GOT3 (cell line): ENCODE data around the gene APOL1.

Source experiments
- DNase-seq: peaks from one replicate; lab custom pipeline; 2025; ENCODE audit warnings: mixed read lengths; lab: John Stamatoyannopoulos, UW

APOL1 gene

DNA sequence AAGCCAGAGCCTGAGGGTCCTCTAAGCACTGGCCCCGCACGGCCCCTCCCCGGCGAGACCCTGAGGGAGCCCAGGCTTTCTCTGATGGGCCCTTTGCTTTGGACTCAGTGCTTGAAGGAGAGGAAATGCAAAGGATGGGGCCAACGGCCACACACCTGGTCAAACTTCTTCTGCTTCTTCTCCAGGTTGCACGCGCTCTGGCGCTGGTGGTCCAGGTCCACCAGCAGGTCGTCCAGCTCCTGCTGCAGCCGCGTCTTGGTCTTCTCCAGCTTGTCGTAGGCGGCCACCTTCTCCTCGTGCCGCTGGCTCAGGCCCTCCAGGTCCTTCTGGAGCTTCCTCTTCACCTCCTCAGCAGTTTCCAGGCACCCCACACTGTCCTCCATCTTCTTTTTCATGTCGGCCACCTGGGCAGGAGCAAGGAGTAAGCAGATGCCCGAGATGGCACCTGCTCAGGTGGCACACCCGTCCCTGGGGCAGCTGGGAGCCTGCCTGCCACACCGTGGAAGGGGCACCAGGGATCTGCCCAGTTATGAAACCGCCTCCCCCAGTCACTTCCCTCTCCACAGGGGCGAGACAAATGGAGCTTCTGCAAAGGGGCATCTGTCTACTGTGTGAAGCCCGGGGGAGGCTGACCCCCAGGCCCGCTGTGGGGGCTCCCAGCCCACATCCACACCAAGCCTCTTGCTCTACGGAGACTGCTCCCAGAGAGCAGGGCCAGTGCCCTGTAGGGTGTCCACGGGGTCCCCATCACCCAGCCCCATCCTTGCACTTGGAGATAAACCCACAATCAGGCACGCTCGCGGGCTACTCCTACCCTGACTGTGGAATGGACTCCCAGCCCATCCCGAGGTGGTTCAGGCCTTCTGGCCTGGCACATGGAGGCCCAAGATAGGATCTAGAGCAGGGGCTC is 39.2 kb downstream of the APOL1 start:
- DNase-seq, result no peak

- DNase-seq, result no peak
Observed at GRCh38 chr22:36292823-36293530, 40.0 kb downstream of the APOL1 start.

- no peak for DNase-seq
Observed at GRCh38 chr22:36293606-36294292, 40.8 kb downstream of the APOL1 start.

DNA sequence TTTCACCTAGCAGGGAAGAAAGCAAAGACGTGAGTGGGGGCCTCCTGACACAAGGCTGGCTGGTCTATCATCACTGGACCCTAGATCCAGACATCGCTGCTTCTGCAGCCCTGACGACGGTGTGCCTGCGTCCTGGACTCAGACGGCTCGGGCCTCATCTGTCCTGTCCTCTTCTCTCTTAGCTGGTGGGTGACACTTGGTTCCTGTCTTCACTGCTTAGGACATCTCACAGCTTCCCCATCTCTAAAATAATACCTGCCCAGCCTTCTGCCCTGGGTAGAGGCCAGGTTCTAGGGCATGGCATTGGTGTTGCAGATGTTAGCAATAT is 41.3 kb downstream of the APOL1 start:
- DNase-seq, result no peak

DNA sequence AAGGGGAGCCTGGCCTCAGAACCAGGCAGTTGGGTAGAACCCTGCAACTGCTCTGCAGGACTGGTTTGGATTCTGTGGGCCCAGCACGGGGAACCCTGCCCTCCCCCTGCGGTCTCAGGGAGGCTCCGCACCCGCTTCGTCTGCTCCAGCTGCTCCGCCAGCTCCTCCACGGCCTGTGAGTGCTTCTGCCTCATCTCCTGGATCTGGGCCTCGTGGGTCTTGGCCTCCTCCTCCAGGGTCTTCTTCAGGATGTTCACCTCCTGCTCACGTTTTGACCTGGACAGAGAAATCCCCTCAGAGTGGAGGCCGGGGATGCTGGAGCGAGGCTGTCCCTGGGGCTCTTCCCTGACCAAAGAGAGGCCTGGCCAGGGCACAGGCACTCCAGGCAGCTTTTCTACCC is 41.9 kb downstream of the APOL1 start:
- no peak for DNase-seq

GRCh38 chr22:36295247-36295646 is 42.3 kb downstream of the APOL1 start:
- no peak for DNase-seq

DNA sequence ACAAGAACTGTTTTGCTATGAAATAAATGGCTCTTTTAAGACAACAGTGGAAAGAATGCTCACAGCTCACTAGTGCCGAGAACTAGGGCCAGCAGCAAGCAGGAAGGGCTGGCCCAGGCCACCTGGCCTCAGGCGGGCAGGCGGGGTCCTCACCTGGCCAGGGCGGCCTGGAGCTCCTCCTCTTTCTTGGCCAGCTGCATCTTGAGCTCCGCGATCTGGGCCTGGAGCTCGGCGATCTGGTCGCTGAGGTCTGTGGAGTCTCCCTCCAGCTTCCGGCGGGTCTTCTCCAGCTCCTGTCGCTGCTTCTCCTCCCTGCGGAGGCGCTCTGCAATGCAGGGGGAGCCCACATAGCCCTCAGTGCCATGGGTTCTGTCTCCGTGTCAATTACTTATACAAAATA is 43.8 kb downstream of the APOL1 start:
- DNase-seq, result no peak

DNA sequence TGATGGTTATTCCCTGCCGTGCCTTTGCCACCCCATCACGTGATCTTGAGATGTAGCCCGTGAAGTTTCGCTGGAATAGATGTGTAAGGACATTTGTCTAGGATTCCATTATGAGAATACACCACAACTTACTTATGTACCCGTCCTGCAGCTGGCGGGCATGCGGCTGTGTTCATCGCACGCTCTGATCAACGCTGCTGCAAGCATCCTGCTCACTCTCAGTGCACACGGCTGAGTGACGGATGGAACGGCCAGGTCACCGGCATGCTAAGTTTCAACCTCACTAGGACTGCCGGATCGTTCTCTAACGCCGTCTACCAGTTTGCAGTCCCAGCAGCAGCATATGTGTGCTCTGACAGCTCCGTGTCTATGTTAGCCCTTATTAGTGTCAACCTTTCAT is 44.6 kb downstream of the APOL1 start:
- DNase-seq, result no peak

DNA sequence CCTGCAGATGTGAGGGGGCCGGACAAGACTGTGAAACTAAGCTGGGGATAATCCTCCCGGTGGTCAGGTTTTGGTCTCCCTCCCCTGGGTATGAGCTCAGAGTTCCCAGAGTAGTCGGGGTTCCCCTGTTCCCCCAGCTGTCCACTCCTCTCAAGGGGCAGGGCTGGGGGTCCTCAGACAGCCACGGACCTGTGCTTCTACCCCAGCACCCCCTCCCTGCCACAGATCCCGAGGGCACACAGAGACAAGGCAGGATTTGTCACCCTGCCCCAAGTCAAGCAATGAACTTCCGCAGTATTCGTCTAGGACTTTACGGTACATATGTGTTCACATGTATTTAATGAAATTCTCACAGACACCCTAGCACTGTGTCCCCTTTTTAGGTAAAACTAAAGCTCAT is 45.2 kb downstream of the APOL1 start:
- no peak for DNase-seq

DNA sequence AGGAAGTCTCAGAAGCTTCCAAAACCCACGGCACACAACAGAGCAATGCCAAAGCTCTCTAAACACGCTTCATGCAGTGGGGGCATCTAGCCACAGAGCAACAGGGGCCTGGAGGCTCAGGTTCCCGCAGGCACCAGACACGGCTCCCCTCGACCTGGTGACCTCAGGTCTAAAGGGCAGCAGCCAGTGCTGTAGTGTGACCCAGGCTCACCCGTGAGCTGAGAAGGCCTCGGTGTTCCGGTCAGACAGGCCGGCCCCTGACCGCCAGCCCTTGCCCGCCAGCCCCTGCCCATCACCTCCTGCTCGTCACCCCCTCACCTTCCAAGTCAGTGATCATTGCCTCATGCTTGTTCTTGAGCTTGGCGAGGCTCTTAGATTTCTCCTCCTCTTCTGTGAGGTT is 45.7 kb downstream of the APOL1 start:
- no peak for DNase-seq

DNA sequence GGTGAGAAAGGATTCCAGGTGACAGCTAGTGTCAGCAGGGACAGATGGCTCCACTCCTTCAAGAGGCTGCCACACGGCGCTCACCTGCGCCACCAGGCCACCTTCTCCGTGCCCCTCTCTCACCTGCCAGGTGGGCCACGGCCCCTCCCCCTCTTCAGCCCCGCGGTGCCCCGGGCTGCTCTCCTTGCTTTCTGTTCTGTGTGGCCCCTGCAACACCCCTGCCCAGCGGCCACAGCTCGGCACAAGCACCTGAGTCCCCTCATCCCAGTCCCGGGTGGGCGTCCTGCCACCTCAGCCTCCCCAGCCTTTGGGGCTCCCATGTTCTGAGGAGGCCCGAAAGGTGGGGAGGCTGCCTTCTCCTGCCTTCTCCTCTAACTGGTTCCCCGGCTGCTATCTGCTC is 46.4 kb downstream of the APOL1 start:
- DNase-seq, result no peak

DNA sequence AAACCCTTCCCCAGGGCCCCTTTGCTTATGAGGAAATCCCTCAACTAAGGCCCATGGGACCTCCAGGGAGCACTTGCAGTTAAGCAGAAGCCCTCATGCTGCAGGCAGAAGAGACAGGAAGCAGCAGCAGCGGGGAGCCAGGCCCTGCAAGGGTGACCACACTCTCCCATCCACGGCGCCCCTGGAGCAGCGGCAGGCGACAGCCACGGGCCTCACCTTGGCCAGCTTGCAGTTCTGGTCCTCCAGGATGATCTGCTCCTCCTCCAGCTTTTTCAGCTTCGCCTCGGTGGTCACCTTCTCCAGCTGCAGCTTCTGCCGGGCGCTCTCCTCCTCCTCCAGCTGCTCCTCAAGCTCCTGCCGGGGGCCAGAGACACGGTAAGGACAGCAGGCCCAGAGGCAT is 47.0 kb downstream of the APOL1 start:
- DNase-seq, result no peak

- DNase-seq, result no peak
Observed at GRCh38 chr22:36300396-36301212, 47.7 kb downstream of the APOL1 start.

GRCh38 chr22:36301384-36301828 is 48.5 kb downstream of the APOL1 start:
- no peak for DNase-seq

DNA sequence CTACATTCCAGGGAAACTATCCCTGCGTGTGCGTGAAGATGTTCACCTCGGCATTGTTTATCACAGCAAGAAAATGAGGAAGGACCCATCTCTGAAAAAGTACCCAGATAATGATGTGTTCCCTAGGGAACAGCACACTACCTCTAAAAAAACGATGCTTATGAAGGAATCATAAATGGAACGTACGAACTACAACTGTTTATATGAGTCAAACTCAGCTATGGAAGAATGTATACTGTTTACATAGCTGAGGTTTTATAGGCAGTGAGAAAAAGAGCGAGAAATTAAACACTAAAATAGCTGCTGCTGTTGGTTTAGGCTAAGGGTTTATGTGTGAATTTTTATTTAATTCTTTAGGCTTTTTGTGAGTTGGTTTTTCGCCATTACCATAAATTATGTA is 48.9 kb downstream of the APOL1 start:
- DNase-seq, result no peak

DNA sequence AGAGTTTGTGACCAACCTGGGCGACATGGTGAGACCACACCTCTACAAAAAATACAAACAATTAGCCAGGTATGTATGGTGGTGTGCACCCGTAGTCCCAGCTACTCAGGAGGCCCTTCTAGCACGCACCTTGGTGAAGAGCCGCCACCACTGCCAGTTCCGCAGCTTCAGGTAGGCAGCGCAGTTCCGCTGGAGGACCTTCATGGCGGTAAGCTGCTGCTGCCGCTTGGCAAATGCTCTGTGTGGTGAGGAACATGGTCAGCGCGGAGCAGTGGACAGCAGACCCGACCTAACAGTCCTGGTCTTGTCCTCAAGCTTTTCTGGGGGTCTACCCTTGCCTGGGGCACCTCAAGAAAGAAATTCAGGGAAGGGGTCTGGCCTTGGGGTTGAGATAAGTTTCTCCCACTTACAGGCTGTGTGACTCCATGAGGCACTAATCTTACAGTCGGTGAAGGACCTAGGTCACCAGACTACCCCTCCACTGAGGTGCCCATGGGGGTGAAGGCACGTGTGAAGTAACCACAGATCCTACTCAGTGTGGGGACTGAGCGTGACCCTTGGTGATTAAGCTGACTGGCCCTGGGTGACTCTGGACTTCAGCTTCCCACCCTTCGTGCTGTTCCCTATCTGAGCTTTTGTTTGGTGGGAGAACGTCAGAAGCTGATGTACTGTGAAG is 49.6 kb downstream of the APOL1 start:
- DNase-seq, result no peak

GRCh38 chr22:36303115-36303467 is 50.2 kb downstream of the APOL1 start:
- DNase-seq, result no peak

- DNase-seq, result no peak
Observed at GRCh38 chr22:36303874-36304273, 50.9 kb downstream of the APOL1 start.

DNA sequence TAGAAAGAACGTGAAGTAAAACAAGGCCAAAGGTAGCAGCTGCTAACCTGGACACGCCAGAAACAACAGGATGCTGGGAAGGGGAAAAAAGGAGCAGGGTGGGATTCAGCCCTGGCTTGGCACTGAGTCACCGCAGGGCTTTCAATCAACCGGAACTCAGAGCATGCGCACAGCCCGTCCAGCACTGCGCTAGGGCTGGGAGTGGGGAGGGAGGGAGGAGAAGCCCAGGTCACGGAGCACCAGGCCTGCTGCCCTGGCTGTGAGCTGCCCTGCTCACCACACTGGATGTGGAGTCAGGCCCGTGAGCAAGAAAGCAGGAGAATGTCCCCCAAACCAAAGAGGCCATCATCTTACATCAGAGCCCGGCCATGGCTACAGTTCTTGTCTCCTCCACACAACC is 51.5 kb downstream of the APOL1 start:
- no peak for DNase-seq

DNA sequence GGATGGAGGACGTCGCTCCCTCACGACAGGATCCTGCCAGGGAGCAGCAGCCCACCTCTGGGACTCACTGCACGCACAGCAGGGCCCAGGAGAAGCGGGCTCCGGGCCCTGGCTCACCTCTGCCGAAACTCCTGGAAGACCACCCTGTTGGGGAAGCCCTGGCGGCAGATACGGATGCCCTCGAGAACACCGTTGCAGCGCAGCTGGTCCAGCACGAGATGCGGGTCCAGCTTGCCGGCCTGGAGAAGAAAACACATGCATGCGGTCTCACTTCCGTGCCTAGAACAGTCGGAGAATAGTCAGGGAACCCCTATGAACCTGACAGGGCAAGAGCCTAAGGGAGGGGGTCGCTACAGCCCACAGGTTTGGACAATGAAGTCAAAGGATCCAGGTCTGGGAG is 52.9 kb downstream of the APOL1 start:
- DNase-seq, result no peak

GRCh38 chr22:36306227-36306626 is 53.3 kb downstream of the APOL1 start:
- no peak for DNase-seq

DNA sequence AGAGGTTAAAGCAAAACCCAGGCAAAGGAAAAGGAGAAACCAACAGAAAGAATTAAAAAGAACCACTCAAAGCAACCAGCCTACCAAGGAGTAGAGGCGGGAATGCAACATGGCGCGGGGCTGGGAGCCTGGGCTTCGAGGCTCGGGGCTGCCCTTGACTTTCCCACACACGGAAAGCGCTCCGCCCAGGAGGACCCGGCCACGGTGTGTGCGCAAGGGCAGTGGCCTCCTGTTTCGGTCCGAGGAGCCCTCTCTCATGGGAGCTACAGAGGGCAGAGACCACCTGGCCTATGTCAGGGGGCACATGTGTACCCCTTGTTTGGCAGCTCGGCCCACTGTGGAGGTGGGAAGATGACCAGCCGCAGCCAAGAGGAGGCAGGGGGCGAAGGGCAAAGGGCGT is 55.9 kb downstream of the APOL1 start:
- DNase-seq, result no peak
